GM10248 (cell line): ENCODE measurements around the gene GLOD4.
"Not testable (repeated sequence)": the region's sequence is repeated elsewhere in the genome, so short reads cannot be mapped to it uniquely, and the experiment has no call there.

Experiments used
- CTCF ChIA-PET: fragments of 300-600 bp; sonication (Branson Sonifier 250); formaldehyde crosslinking; extraction: SDS; loops from one replicate; lab custom pipeline; 2021; ENCODE audit warnings: antibody characterized with exemption; lab: Yijun Ruan, JAX
- POLR2A ChIA-PET: fragments of 350-650 bp; sonication (Branson Sonifier 250); formaldehyde crosslinking; extraction: SDS; loops from one replicate; lab custom pipeline; 2020; ENCODE audit warnings: antibody characterized with exemption; lab: Yijun Ruan, JAX
- DNase-seq: peaks from one replicate; pipeline ENCODE4 v3.0.0; 2012; ENCODE audit errors: extremely low spot score
- CTCF ChIP-seq: IDR thresholded peaks from 2 replicates; pipeline ENCODE4 v1.5.1; 2012; ENCODE audit warnings: mild to moderate bottlenecking, low read depth; ENCODE audit errors: extremely low read depth, missing control alignments, control extremely low read depth

The GLOD4 gene

GRCh38 chr17:807523-808294 lies 25.6 kb upstream of the GLOD4 start:
- CTCF ChIA-PET: no interaction called here
- DNase-seq: no peak
- POLR2A ChIA-PET: no interaction called here
- no peak for TF ChIP-seq CTCF

- ChIA-PET CTCF (no interaction called here), POLR2A (no interaction called here)
- no peak for DNase-seq
- TF ChIP-seq CTCF: no peak
These were observed 24.9 kb upstream of the GLOD4 start for GRCh38 chr17:806781-807522.

GRCh38 chr17:806346-806745 lies 24.3 kb upstream of the GLOD4 start:
- CTCF ChIA-PET: no interaction called here
- no peak for DNase-seq
- POLR2A ChIA-PET: no interaction called here
- no peak for TF ChIP-seq CTCF

- DNase-seq, CTCF ChIA-PET, POLR2A ChIA-PET: not testable (repeated sequence)
These were observed 23.8 kb upstream of the GLOD4 start for GRCh38 chr17:805886-806285.

GRCh38 chr17:804541-805435 lies 22.7 kb upstream of the GLOD4 start:
- no peak for DNase-seq
- POLR2A ChIA-PET: no interaction called here
- TF ChIP-seq CTCF: no peak
- CTCF ChIA-PET: interaction anchor here (1.5 kb wide), 1 partner anchor 176 kb away, joined by 3 read pairs; no protein-coding TSS in a partner anchor

- DNase-seq: no peak
- TF ChIP-seq CTCF: no peak
- CTCF ChIA-PET: interaction anchor here (1.5 kb wide), 1 partner anchor 177 kb away, joined by 3 read pairs; no protein-coding TSS in a partner anchor
- POLR2A ChIA-PET: no interaction called here
These were observed 21.1 kb upstream of the GLOD4 start for GRCh38 chr17:802901-803881.
